K562 treated with DMSO at 1 percent for 48 hours (cell line): ENCODE results near the gene PTPN18. TPM values are rescaled to one million over a fixed set of nuclear protein-coding genes. Genes with fewer than 3 reads are reported as not detected.

Experiments used
- total RNA-seq: library from RNA; unstranded; fragments of 300-600 nt; gene quantifications from 2 replicates; pipeline ENCODE4 v1.2.3, GENCODE V29; 2022; ENCODE audit warnings: low replicate concordance; ENCODE audit errors: extremely low read depth

The PTPN18 gene
- not detected in 2 replicates for total RNA-seq

DNA sequence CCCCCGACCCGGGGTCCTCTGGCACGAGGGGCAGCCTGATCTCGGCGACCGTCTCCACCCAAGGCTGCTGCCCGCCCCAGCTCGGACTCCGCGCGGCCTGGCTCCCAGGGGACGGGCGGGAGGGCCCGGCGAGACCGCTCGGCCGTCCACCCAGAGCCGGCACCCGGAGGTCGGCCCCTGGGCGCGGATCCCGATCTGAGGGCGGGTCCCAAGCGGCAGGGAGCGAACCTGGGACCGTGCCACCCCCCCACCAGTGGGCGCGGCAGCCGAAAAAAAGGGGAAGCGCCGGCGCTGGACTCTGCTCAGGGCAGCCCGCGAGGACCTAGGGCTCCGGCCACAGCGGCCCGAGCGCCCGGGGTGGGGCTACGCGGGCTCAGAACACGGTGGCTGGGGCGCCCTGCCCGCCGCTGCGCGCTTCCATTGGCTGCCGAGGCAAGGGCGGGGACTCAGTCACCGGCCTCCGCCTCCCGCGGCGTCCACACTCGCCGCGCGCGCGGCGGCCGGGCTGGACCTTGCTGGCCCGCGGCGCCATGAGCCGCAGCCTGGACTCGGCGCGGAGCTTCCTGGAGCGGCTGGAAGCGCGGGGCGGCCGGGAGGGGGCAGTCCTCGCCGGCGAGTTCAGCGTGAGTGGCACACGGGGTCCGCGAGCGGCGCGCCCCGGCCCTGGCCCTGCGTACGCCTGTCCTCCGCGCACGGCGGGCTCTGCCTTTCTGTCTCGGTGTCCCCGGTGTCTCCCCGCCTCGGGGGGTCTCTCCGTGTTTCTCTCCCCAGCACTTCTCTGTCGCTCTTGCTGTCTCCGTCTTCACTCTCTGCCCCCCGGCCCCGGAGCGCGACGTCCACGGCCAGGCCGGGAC lies at the start of gene PTPN18:
Gene PTPN18, plus strand, starts transcription at position 479 of the 854 bp plus-strand sequence. Its CDS starts 52 bp downstream, at position 531.

DNA sequence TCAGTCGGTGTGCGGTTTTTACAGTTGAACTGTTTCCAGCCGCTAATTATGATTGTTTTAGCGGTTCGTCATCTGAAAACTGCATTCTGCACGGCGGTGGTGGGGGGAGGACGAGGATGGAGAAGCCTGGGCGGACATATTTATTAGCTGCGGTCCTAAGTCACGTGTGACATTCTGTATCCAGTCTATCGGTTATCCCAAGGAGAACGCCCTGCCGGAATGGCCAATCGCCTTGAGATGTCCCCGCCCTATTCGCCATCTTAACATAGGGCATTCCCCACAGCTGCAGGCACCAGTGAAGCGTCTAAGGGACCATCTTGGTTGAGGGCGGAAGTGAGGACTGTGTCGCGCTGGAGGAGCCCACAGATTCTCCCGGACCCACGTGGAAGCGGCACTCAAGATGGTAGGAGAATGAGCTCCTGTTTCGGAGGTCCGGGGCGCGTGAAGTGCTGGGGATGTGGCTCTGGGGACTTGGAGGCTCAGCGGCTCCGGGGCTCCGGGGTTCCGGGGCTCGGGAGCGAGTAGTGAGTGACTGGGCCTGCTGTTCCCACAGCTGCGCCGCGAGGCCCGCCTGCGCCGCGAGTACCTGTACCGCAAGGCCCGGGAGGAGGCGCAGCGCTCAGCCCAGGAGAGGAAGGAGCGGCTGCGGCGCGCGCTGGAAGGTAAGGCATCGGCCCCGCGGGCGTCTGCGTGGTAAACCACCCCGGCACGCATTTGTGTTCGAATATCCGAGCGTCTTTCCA lies 13.2 kb upstream of the PTPN18 start, which contains the start of gene IMP4:
Gene IMP4, plus strand, starts transcription at position 365 of the 743 bp plus-strand sequence. Its CDS starts 36 bp downstream, at position 401.

Other genes starting within 250 kb of the PTPN18 start
- not detected in 2 replicates for gene POTEF, start 226.8 kb upstream of the PTPN18 start, total RNA-seq
- not detected in 2 replicates for gene CCDC74B, start 210.9 kb upstream of the PTPN18 start, total RNA-seq
- gene SMPD4, start 174.5 kb upstream of the PTPN18 start, total RNA-seq: not detected in 2 replicates
- gene MZT2B, start 173.8 kb upstream of the PTPN18 start, total RNA-seq: not detected in 2 replicates
- gene TUBA3E, start 157.6 kb upstream of the PTPN18 start, total RNA-seq: not detected in 2 replicates
- gene IMP4, start 13.2 kb upstream of the PTPN18 start, total RNA-seq: not detected in 2 replicates
- gene POTEI, start 153.3 kb downstream of the PTPN18 start, total RNA-seq: not detected in 2 replicates
- gene CFC1B, start 165.2 kb downstream of the PTPN18 start, total RNA-seq: not detected in 2 replicates
- not detected in 2 replicates for gene CFC1, start 243.5 kb downstream of the PTPN18 start, total RNA-seq